Aorta (tissue), 5 donors: Measurements from ENCODE around the gene BCDIN3D. TPM values are rescaled to one million over a fixed set of nuclear protein-coding genes. Genes with fewer than 3 reads are reported as not detected.

ENCODE experiments used
- ATAC-seq: fragments of 200-7000 bp; cut with Tn5 transposase; one replicate; pipeline ENCODE4 v1.9.1; 2022; ENCODE audit warnings: moderate library complexity; ENCODE audit not compliant: low FRiP score
- DNase-seq, 2 donors: peaks; one replicate each; pipeline ENCODE4 v3.0.0-alpha.2; 2020
- H3K27ac ChIP-seq, 2 donors: one replicate each; pipeline ENCODE4 v1.5.1; 2013; ENCODE audit warnings: low read length in 2 of 2, mild to moderate bottlenecking in 2 of 2, moderate library complexity in 2 of 2, control low read depth in 1 of 2, inconsistent platforms in 1 of 2, low read depth in 1 of 2
- H3K27me3 ChIP-seq, 2 donors: one replicate each; pipeline ENCODE4 v1.6.1; 2013; ENCODE audit warnings: control low read depth in 1 of 2, low read length in 1 of 2, mild to moderate bottlenecking in 1 of 2, moderate library complexity in 1 of 2; ENCODE audit not compliant: insufficient read depth in 2 of 2, control insufficient read depth in 1 of 2
- H3K36me3 ChIP-seq, 2 donors: one replicate each; pipeline ENCODE4 v1.6.1; 2013; ENCODE audit warnings: control low read depth in 1 of 2, low read length in 1 of 2, mild to moderate bottlenecking in 1 of 2; ENCODE audit not compliant: insufficient read depth in 2 of 2, control insufficient read depth in 1 of 2
- H3K4me1 ChIP-seq, 2 donors: one replicate each; pipeline ENCODE4 v1.6.1; 2013; ENCODE audit warnings: low read length in 2 of 2, control low read depth in 1 of 2, mild to moderate bottlenecking in 1 of 2, moderate library complexity in 1 of 2; ENCODE audit not compliant: insufficient read depth in 2 of 2, control insufficient read depth in 1 of 2
- H3K4me3 ChIP-seq, 2 donors: one replicate each; pipeline ENCODE4 v1.5.1; 2013; ENCODE audit warnings: low read length in 2 of 2, control low read depth in 1 of 2, mild to moderate bottlenecking in 1 of 2
- H3K9me3 ChIP-seq: one replicate; pipeline ENCODE4 v1.6.1; 2013; ENCODE audit warnings: mild to moderate bottlenecking, low read length; ENCODE audit not compliant: control insufficient read depth
- WGBS, 2 donors: extraction: QIAGEN DNeasy Blood & Tissue Kit; methylation state at CpG; one replicate each; pipeline ENCODE4 v1.1.7; 2013; 5-methylcytosine and 5-hydroxymethylcytosine counted together
- intact Hi-C, 2 donors: fragments of 100-400 bp; cut with DNase I; formaldehyde crosslinking; loops; one replicate each; pipeline versions ENCODE4 v1.14.2 to v1.15.0; 2022
- polyA plus RNA-seq, 2 donors: library from polyadenylated mRNA; stranded (reverse); fragments of 200-250 nt; gene quantifications; one replicate each; pipeline ENCODE4 v1.2.3, GENCODE V29; 2013
- total RNA-seq, 2 donors: library from RNA; stranded (reverse); fragmentation: NEBNext Ultra II Directional; extraction: Animal tissue kit (Norgen Biotek cat#: 25700); gene quantifications; one replicate each; pipeline ENCODE4 v1.2.1, GENCODE V29; 2021
- donor health status: healthy with polysubstance abuse.
- donor health status: Bipolar disorder and iron deficiency.
- donor health status: DM: no; HTN: no; CAD: no.
- donor health status: DM: no; HTN: no; CAD: no.
- donor health status: DM: yes; HTN: yes; CAD: no.

BCDIN3D gene
- total and polyA plus RNA-seq, 4 donors: 1.5 to 5.0 (median 2.5) TPM

DNA sequence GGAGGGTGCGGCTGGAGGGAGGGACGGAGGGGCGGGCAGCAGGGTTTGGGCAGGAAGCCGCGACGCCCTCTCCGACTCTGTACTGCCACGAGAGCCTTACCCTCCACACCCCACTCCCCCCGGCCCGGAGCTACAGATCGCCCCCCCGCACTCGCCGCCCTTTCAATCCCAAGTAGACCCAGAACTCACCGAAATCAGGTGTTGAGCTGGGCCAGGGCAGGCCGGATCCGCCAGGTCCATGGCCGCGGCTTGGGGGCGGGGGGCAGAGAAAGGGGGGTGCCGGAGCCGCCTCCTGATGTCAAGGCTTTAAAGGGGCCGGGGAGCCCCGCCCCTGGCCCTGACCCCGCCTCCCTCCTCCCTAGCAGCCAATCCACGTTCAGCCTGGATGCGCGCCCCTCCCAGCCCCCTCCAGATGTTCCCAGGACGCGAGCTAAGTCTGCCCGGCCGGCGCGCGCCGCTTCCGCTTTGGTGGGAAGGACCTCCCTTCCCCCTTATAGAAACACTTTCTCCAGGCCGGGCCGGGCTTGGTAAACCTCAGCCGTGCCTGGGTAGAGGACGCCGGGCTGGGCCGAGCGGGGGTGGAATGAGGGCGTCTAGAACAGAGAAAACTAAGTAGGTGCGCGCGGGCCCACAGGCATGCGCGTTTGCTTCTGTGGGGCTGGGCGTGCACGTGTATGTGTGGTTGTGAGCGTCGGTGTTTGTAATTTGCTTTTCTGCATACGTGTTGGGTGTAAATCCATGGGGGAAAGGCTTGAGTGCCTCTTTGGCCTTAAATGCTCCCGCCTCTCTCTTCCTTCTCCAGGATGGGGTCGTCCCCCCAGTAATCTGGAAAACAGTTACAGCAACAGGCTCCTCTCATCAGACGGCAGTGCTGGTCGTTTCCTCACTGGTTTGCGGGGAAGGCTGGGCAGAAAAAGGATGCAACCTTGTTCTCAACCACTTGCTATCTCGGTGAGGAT is 14.5 kb downstream of the BCDIN3D start, which contains the start of gene NCKAP5L:
Gene NCKAP5L (minus strand): TSS at position 281 of the 959 bp plus-strand sequence. CDS start 24,369 bp downstream, outside the sequence.
- intact Hi-C loops: loop anchor here in 1 of 2 donors (5.0 kb wide), 1 partner anchor 56 kb away; no protein-coding TSS in a partner anchor
- DNase-seq (peak; percentile 99), ATAC-seq (peak; percentile 97)
- no peaks in the 10 kb centered on the region for H3K27me3 ChIP-seq
- 1% methylated on average over 49 to 61 of the region's 61 CpGs for WGBS, 2 donors
- peak within 1 kb of the TSS; percentile 74 for H3K27ac ChIP-seq
- H3K4me3 ChIP-seq: peak within 1 kb of the TSS; percentile 77 to 79
- no peaks in the 10 kb centered on the region for H3K36me3 ChIP-seq
- H3K9me3 ChIP-seq: no peaks in the 10 kb centered on the region
- peaks cover 0 to 2% of the 10 kb centered on the region in 2 donors for H3K4me1 ChIP-seq

DNA sequence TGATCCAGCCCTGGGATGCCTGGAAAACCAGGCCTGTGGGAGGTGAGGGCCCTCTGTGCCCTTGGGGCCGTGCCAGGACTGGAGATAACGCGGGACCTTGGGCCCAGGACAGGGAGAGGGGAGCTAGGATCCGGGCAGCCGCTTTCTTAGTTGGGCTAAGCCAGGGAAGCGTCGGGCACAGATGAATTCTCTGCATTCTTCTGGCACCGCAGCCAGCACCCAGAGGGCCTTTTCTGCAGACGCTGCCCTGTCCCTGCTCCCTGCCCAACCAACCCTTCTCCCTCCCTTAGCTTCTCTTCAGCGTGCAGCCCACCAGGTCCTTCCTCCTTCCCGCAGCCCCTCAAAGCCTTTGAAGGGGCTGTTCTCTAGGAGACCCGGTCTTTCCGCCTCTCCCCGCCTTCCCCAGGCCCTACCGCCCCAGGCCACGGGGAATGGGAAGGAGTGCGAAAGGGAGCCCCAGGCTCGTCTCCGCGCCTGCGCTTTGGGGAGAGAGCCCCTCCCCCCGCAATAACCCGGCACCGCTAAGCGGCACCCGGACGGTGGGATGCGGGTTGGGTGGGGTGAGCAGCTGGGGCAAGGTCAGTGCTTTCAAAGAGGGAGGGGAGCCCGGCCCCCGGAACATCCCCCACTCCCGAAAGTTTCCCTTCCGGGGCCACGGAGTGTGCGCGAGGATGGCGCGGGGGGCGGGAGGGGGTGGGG is 15.4 kb downstream of the BCDIN3D start:
- Histone ChIP-seq H3K9me3 (no peaks in the 10 kb centered on the region), H3K27ac (peak overlapping the region; percentile 62 to 74), H3K27me3 (no peaks in the 10 kb centered on the region), H3K4me3 (peak overlapping the region; percentile 77 to 79), H3K4me1 (peaks cover 0 to 2% of the 10 kb centered on the region in 2 donors), H3K36me3 (no peaks in the 10 kb centered on the region)
- intact Hi-C loops: loop anchor here in 1 of 2 donors (5.0 kb wide), 1 partner anchor 55 kb away; no protein-coding TSS in a partner anchor
- 1 to 2% methylated on average over 35 to 38 of the region's 38 CpGs for WGBS, 2 donors
- DNase-seq (peak; percentile 84 to 89), ATAC-seq (peak; percentile 80)

DNA sequence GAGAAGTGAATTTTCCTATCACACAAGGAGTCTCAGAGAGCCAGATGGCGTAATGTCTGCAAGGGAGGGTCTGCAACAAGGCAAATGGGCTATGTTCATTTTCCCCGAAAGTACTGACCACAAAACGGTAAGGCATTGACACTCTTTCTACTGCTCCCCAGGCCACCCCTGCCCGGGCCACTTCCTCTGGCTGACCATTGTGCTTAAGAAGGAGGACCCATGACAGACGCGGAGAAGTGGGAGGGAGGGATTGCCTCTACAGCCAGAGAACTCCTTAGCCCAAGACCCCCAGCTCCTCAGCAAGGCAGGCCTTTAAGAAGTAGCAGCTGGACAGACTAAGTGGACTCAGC is 15.9 kb downstream of the BCDIN3D start:
- ATAC-seq (no peak), DNase-seq (no peak)
- peaks cover 0 to 2% of the 10 kb centered on the region in 2 donors for H3K4me1 ChIP-seq
- H3K27me3 ChIP-seq: no peaks in the 10 kb centered on the region
- WGBS, 2 donors: 26 to 30% methylated on average over 6 of the region's 6 CpGs
- no peaks in the 10 kb centered on the region for H3K9me3 ChIP-seq
- H3K36me3 ChIP-seq: no peaks in the 10 kb centered on the region
- peak overlapping the region; percentile 77 to 79 for H3K4me3 ChIP-seq
- peak overlapping the region in 1 of 2 donors; percentile 62 for H3K27ac ChIP-seq
- intact Hi-C loops: loop anchor here in 1 of 2 donors (5.0 kb wide), 1 partner anchor 55 kb away; no protein-coding TSS in a partner anchor

DNA sequence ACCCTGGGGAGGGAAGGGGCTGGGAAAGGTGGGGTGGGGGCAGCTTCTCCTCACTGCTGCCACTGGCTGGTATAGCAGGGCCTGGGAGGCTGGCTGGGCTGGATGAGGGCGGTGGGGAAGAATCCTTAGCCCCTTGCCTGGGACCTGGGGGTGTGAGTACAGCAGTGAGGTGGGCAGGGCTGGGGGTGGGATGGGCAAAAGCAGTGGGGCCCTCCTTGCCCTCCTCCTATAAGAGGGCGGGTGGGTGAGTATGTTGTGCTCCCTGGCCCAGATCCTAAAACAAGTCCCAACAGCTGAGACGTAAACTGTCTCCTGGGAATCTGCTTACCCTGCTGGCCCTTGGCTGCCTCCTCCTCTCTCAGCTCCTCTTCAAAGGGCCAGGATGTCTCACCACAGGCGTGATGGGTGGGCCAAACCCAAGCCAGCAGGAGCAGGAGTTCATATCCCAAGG is 16.9 kb downstream of the BCDIN3D start:
- H3K4me3 ChIP-seq: no peak overlapping the region
- DNase-seq: peak in 1 of 2 donors; percentile 61
- intact Hi-C loops: loop anchor here in 1 of 2 donors (5.0 kb wide), 1 partner anchor 54 kb away; no protein-coding TSS in a partner anchor
- no peaks in the 10 kb centered on the region for H3K9me3 ChIP-seq
- ATAC-seq: no peak
- peaks cover 0 to 2% of the 10 kb centered on the region in 2 donors for H3K4me1 ChIP-seq
- no peaks in the 10 kb centered on the region for H3K27me3 ChIP-seq
- H3K27ac ChIP-seq: no peak overlapping the region
- 13 to 32% methylated on average over 4 of the region's 4 CpGs for WGBS, 2 donors
- H3K36me3 ChIP-seq: no peaks in the 10 kb centered on the region

DNA sequence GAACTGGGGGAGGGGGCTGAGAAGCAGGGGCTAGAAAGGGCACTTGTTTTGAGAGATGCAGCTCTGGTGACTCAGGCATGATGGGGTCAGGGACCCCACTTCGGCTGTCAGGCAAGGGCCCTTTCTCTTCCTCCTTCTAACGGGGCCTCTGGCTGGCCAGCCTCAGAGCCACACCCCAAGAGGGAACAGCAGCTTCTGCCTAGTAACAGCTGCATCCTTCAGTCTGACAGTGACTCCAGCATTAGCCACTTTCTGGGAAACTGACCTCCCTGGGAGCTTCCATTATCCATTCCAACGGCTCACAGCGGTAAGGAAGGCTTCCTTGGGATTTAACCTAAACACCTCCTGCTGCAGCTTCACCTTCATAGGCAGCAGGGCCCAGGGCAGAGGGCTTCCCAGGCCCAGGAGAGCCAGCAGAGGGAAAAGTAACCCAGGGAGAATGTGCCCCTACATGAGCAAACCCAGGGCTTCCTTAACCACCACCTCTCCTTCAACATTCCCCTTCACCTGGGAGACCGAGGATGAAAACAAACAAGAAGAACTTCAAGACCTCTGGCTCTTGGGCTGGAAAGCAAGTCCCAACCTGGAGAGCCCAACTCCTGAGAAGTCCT is 17.4 kb downstream of the BCDIN3D start:
- Histone ChIP-seq H3K27ac (no peak overlapping the region), H3K9me3 (no peaks in the 10 kb centered on the region), H3K27me3 (no peaks in the 10 kb centered on the region), H3K4me3 (no peak overlapping the region), H3K4me1 (peaks cover 0 to 2% of the 10 kb centered on the region in 2 donors), H3K36me3 (no peaks in the 10 kb centered on the region)
- ATAC-seq (no peak), DNase-seq (peak in 1 of 2 donors; percentile 79)
- 47 to 51% methylated on average over 5 of the region's 5 CpGs for WGBS, 2 donors
- intact Hi-C loops: loop anchor here in 1 of 2 donors (5.0 kb wide), 1 partner anchor 53 kb away; no protein-coding TSS in a partner anchor

DNA sequence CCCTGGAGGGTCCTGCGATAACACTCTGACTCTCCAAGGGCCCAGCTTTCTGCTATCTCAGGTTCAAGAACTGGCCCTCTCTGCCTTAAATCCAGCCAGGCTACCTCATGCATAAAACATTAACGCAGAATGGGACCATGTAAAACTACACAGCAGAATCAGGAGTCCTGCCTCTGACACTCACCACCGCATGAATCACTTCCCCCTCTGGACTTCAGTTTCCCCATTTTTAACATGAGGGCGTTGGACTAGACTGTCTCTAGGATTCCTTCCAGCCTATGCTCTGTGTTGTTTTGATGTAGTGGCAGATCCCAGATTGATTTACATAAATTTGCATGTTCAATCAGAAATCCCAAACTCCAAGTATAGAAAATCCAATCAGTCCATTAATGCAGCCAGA is 18.0 kb downstream of the BCDIN3D start:
- no peak for ATAC-seq
- WGBS, 2 donors: 59 to 67% methylated on average over 4 of the region's 4 CpGs
- no peak overlapping the region for H3K4me3 ChIP-seq
- peaks cover 0 to 2% of the 10 kb centered on the region in 2 donors for H3K4me1 ChIP-seq
- no peak overlapping the region for H3K27ac ChIP-seq
- intact Hi-C loops: loop anchor here in 1 of 2 donors (5.0 kb wide), 1 partner anchor 53 kb away; no protein-coding TSS in a partner anchor
- no peak for DNase-seq
- no peaks in the 10 kb centered on the region for H3K36me3 ChIP-seq
- no peaks in the 10 kb centered on the region for H3K9me3 ChIP-seq
- H3K27me3 ChIP-seq: no peaks in the 10 kb centered on the region

DNA sequence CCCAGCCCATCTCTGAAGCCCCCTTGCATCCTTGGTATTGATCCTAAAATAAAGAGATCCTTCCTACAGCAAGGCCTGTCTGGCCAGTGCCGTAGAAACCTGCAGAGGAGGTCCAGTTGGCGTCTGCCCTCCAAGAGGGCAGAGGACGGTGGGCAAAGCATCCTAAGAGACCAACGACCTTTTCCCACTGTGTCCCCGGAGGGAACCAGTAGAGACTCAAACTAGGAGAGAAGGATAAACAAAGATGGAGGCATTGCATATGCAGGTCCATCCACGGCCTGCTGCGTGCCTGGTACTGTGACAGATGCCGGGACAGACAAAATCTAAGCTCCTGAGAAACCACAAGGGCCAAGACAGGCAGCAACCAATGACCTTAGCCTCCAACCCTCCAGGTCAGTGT is 18.5 kb downstream of the BCDIN3D start:
- no peak for ATAC-seq
- Histone ChIP-seq H3K27ac (no peak overlapping the region), H3K4me3 (no peak overlapping the region)

DNA sequence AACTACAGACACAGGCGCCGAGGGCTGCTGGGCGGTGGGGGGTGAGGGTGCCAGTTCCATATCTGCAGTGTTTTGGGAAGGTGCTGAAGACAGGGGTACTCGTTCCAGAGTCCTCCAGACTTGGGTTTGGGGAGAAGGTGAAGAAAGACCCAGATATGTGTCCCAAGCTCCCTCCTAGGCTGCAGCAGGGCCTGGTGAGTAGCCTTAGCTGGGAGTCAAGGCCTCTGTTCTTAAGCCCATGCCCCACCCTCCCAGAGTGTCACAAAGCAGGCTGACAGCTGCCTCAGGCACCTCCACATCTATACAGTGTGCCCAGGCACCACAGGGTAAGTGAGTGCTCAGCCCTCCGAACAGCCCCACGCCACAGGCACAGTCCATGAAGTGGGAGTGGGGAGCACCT is 19.0 kb downstream of the BCDIN3D start:
- no peaks in the 10 kb centered on the region for H3K36me3 ChIP-seq
- H3K4me3 ChIP-seq: no peak overlapping the region
- no peak overlapping the region for H3K27ac ChIP-seq
- no peaks in the 10 kb centered on the region for H3K9me3 ChIP-seq
- no peaks in the 10 kb centered on the region for H3K27me3 ChIP-seq
- ATAC-seq: no peak
- DNase-seq: peak in 1 of 2 donors; percentile 56
- WGBS, 2 donors: 83 to 84% methylated on average over 6 of the region's 6 CpGs
- intact Hi-C loops: no loop called here
- peaks cover 0 to 2% of the 10 kb centered on the region in 2 donors for H3K4me1 ChIP-seq

More for the DNA sequence above, 18.5 kb downstream of the BCDIN3D start:
- no peaks in the 10 kb centered on the region for H3K27me3 ChIP-seq
- DNase-seq: peak in 1 of 2 donors; percentile 67
- 80 to 81% methylated on average over 8 of the region's 8 CpGs for WGBS, 2 donors
- intact Hi-C loops: no loop called here
- H3K4me1 ChIP-seq: peaks cover 0 to 2% of the 10 kb centered on the region in 2 donors
- H3K9me3 ChIP-seq: no peaks in the 10 kb centered on the region
- H3K36me3 ChIP-seq: no peaks in the 10 kb centered on the region
